GM10248 (cell line): ENCODE results near the gene OCA2.

Source experiments
- CTCF ChIA-PET: fragments of 300-600 bp; sonication (Branson Sonifier 250); formaldehyde crosslinking; extraction: SDS; loops from one replicate; lab custom pipeline; 2021; ENCODE audit warnings: antibody characterized with exemption; lab: Yijun Ruan, JAX
- POLR2A ChIA-PET: fragments of 350-650 bp; sonication (Branson Sonifier 250); formaldehyde crosslinking; extraction: SDS; loops from one replicate; lab custom pipeline; 2020; ENCODE audit warnings: antibody characterized with exemption; lab: Yijun Ruan, JAX
- DNase-seq: peaks from one replicate; pipeline ENCODE4 v3.0.0; 2012; ENCODE audit errors: extremely low spot score
- CTCF ChIP-seq: IDR thresholded peaks from 2 replicates; pipeline ENCODE4 v1.5.1; 2012; ENCODE audit warnings: mild to moderate bottlenecking, low read depth; ENCODE audit errors: extremely low read depth, missing control alignments, control extremely low read depth

OCA2 gene

GRCh38 chr15:27865323-27865922, 233.7 kb downstream of the OCA2 start:
- no peak for TF ChIP-seq CTCF
- POLR2A ChIA-PET: no interaction called here

GRCh38 chr15:27864719-27865118, 234.4 kb downstream of the OCA2 start:
- ChIA-PET CTCF (no interaction called here), POLR2A (no interaction called here)
- DNase-seq: no peak
- TF ChIP-seq CTCF: no peak

More at GRCh38 chr15:27865323-27865922, 233.7 kb downstream of the OCA2 start:
- CTCF ChIA-PET: no interaction called here
- DNase-seq: no peak

- no peak for DNase-seq
- no peak for TF ChIP-seq CTCF
- ChIA-PET POLR2A (no interaction called here), CTCF (no interaction called here)
These were observed 235.0 kb downstream of the OCA2 start for GRCh38 chr15:27864086-27864485.

- CTCF ChIA-PET: no interaction called here
- POLR2A ChIA-PET: no interaction called here
- TF ChIP-seq CTCF: no peak
- no peak for DNase-seq
These were observed 236.1 kb downstream of the OCA2 start for GRCh38 chr15:27863000-27863399.

- POLR2A ChIA-PET: no interaction called here
- CTCF ChIA-PET: no interaction called here
- DNase-seq: no peak
- no peak for TF ChIP-seq CTCF
These were observed 237.9 kb downstream of the OCA2 start for GRCh38 chr15:27861171-27861570.

GRCh38 chr15:27855137-27855536, 244.0 kb downstream of the OCA2 start:
- ChIA-PET CTCF (no interaction called here), POLR2A (no interaction called here)
- TF ChIP-seq CTCF: no peak
- DNase-seq: no peak
